GM21360 (cell line): ENCODE results near the gene JAK3.
"Not testable (repeated sequence)": the region's sequence is repeated elsewhere in the genome, so short reads cannot be mapped to it uniquely, and the experiment has no call there.

Experiments used
- ATAC-seq: cut with Tn5 transposase; IDR thresholded peaks from one replicate; pipeline ENCODE4 v1.9.1; 2021; ENCODE audit warnings: mild to moderate bottlenecking, moderate library complexity; ENCODE audit not compliant: unreplicated experiment

The JAK3 gene

DNA sequence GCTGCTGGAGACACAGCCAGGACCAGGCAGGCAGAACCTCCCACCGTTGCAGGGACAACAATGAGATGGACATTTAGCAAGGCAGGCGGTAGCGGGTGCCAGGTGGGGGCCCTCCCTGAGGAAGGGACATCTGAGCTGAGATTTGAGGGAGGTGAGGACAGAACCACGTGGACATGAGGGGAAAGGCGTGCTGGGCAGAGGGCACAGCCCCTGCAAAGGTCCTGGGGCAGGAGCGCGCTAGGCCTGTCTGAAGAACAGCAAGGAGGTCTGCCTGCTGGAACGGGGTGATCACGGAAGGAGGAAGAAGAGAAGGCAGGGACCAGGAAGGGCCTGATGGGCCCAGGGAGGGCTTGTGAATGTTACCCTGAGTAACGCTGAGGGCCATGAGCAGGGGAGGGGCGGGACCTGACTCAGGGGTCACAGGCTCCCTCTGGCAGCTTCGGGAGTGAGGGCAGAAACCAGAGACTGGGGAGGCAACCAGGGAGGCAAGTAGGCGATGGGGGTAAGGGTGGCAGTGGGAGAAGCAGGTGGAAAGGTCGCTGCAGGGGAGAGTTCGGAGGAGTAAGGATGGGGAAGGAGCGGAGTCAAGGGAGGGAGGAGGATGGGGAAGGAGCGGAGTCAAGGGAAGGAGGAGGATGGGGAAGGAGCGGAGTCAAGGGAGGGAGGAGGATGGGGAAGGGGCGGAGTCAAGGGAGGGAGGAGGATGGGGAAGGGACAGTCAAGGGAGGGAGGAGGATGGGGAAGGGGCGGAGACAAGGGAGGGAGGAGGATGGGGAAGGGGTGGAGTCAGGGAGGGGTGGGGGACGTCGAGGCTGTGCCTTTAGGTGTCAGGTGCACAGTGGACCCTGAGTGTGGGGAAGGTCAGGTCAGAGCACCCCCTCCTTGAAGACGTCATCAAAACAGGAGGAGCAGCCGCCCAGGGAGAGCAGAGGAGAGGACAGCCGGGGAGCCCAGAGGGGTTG lies 68.5 kb downstream of the JAK3 start:
- ATAC-seq: no peak

DNA sequence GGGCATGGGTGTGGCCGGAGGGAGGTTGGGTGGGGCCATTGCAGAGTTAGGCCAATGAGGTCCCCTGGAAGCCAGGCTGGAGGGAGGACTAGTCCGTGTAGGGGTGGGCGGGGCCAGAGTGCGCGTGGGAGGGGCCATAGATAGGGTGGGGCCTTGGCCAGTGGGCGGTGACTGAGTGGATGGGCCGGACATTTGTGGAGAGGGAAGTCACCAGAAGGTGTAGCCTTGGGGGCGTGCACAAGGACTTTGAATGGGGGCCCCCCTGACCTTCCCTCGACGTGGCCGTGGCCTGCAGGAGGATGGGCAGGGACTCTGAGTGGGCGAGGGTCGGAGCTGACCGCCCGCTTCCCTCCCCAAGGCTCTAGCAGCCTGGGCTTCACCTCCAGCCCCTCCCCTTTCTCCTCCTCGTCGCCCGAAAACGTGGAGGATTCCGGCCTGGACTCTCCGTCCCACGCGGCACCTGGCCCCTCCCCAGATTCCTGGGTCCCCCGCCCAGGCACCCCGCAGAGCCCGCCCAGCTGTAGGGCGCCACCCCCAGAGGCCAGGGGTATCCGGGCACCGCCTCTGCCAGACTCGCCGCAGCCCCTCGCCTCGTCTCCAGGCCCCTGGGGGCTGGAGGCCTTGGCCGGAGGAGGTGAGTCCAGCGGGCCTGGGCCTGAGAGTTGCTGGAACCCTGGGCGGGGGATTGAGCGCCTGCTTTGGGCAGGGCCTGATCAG lies 69.4 kb downstream of the JAK3 start:
- no peak for ATAC-seq

DNA sequence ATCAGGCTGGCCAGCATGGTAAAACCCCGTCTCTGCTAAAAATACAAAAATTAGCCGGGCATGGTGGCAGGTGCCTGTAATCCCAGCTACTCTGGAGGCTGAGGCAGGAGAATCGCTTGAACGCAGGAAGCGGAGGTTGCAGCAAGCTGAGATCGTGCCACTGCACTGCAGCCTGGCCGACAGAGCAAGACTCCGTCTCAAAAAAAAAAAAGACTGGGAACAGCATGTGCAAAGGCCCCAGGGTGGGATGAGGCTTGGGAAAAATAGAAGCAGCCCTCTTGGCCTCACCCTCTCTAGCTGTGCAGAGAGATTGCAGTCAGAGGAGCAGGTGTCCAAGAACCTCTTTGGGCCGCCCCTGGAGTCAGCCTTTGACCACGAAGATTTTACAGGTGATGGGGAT lies 69.9 kb downstream of the JAK3 start:
- ATAC-seq: not testable (repeated sequence)

DNA sequence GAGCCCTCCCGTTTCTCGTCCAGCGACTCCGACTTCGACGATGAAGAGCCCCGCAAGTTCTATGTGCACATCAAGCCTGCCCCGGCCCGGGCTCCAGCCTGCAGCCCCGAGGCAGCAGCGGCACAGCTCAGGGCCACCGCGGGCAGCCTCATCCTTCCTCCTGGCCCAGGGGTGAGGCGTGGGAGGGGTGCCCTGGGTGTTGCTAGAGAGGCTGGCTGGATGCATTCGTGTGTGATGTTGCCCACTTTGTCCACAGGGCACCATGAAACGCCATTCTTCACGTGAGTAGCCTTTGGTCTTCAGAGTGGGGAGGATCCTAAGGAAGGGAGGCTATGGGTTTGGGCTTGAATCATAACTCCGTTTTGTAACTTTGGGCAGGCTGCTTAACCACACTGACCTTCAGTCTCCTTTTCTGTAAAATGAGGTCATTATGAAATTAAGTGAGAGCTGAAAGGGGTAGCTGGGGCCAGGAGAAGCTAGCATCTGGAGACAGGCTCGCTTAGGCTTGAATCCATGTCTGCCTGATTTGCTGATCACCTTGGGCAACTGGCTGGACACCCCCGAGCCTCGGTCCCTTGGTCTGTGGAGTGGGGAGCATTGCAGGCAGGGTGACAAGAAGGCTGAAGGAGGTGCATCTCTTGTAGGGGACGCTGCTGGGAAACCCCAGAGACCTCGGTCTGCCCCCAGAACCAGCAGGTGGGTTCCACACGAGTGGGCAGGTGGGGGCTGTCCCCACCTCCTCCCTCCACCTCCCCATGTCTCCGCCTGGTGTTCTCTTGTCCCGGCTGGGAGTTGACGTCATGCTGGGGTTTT lies 71.6 kb downstream of the JAK3 start:
- ATAC-seq: peak; percentile 56

DNA sequence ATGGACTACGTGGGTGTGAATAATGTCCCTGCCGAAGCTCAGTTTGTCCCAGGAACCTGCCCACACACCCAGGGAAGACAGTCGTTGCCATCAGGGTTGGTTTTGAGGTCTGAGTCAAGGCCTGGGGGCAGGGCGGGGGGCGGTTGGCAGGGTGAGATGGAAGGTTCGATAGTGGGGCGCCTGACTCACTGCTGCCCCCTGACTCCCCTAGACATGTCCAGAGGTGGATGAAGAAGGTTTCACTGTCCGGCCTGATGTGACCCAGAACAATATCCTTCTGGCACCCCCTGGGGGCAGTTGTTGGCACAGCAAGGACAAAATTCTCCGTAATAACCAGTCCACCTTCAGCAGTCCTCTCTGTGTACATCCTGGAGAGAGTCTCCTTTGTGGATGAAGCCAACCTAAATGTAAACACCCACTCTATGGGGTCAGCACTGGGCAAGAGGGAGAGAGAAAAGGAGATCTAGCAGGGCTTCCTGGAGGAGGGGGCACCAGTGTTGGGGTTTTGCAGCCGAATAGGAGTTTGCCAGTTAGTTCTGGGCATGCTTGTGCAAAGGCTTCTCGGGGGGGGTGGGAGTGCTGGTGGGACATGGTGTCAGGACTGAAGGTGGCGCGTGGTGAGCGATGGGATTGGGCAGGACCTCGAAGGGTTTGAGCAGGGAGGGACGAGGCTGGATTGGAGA lies 72.4 kb downstream of the JAK3 start:
- ATAC-seq: no peak
